Measurements from ENCODE around the gene LCN15.

GRCh38 chr9:136748201-136748600 lies 16.1 kb downstream of the LCN15 start, which contains the start of gene LCN6:
- no peak for TF ChIP-seq CTCF (optimal IDR thresholded peaks at IDR 0.05 in 1 of 3, IDR thresholded peaks at IDR 0.05 in 1 of 3, conservative IDR thresholded peaks at IDR 0.05 in 1 of 3; ENCODE audit: extremely low read depth in 1 of 3, insufficient read depth in 2 of 3, low read length in 3 of 3)
- TF ChIP-seq EZH2 (IDR thresholded peaks at IDR 0.05; ENCODE audit: low read length), result no peak

All from keratinocyte (primary cell).